Stimulated activated CD4-positive, alpha-beta T cell treated with anti-CD3 and anti-CD28 coated beads, Interleukin-2, amount 100 ng/mL, for 24 hours (primary cell): ENCODE results near the gene HOOK1.
"Not testable (repeated sequence)": the region's sequence is repeated elsewhere in the genome, so short reads cannot be mapped to it uniquely, and the experiment has no call there.

Experiments used
- DNase-seq, 2 donors: peaks; one replicate each; pipeline ENCODE4 v3.0.0-alpha.2; 2020

The HOOK1 gene

DNA sequence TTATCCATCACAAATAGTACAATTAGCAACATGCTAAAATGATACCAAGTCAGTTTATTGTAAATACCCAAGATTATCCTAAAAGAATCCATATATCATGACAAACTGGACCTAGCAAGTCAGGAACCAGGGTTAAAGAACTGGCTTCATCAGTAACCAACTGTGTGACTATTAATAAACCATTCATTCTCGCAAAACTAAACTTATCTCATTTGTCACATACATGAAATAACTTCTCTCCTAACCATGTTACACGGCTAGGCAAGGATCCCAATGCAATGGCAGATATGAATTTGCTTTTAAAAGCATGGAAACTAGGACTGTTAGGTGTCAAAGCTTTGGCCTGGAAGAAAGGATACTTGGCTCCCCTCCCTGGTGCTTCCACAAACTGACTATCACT is 82.4 kb downstream of the HOOK1 start:
- DNase-seq = no peak

DNA sequence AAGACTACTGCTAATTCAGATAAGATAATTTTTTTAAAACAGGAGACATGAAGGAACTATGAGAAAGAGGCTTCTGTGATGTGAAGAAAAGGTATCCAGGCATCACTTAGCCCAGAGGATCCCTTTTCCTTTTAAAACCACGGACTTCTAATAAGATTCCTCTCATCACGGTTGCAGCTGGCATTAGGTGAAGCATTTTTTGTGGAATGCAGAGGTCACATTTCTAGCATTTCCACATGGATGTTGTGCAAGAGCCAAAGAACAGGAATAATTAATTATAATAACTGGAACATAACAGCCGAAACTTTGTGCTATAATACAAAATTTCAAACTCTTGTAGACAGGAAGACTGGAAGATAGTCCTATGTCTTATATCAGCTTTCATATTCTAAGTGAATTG is 84.2 kb downstream of the HOOK1 start:
- no peak for DNase-seq

DNA sequence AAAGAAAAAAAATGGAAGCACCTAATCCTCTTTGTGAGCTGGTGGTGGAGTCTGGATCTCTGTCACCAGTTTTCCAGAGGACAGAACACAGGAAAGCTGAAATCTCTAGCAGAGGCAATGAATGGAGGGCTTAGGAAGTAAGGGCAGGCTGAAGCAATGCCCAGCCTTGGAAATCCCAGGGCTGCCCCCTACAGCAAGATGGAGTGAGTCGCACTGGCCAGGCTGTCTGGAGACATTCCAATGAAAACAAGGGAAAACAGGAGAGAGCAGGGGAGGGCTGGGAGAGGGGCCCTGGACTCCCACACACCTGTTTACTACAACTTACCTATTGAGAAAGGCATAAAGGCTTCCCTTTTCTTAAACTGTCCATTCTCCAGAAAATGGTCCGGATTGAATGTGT is 85.9 kb downstream of the HOOK1 start:
- no peak for DNase-seq

DNA sequence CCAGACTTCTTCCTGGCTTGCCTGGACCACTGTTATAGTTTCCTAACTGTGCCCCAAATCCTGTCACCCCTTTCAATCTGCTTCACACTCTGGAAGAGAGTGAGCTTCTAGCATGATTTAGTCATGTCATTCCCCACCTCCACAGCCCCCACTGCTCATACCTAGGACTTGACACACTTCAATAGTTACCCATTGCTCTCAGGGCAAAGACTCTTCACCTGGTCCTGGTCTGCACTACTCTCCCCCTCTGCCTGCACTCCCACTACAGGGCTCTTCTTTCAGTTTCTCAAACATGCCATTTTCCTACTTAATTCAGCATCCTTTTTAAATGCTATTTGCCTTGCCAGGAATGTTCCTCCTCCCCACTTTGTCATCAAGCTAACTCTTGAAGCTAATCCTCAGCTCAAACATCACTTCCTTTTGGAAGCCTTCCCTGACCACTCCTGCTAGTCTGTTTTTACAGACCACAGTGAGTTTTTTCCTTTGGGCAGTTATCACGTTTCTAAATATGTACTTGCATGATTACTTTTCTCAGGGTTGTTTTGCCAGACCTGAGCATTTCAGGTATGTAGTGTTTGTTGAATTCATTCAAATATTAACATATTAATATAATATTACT is 87.1 kb downstream of the HOOK1 start:
- no peak for DNase-seq

DNA sequence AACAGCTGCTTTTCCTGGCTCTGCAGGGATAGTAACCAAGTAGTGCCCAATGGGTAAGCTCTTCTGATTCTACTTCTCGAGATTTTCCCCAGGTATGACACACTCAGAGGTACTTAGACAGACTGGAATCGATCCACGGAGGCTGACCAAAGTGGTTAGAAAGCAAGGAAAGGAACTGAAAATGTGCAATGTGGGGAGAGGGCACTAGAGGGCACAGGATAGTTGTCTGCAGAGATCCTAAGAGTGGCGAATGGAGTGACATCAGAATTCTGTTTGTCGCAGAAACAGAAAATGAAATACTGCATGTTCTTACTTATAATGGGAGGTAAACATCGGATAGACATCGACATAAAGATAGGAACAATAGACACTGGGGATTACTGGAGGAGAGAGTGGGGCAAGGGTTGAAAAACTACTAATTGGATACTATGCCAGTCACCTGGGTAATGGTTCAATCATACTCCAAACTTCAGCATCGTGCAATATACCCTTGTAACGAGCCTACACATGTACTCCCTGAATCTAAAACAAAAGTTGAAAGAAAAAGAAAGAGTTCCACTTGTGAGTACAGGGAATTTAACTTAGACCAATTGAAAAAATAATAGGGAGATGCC is 88.5 kb downstream of the HOOK1 start:
- DNase-seq = peak in 1 of 2 donors; percentile 10

DNA sequence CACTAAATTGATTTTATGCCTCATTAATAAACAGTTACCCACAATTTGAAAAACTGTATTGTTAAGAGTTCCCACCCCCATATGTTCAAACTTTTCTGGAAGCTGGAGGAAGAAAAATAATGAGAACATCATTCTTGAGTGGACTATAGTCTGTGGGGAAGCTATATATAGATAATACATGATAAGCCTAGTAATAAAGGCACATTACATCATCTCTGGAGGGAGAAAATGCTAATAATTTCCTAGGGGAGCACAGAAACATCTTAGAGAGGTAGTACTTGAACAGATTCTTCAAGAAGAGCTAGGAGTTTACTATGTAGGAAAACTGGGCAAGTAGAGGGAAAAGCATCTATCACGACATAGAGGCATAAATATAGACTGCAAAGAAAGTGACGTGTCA is 92.2 kb downstream of the HOOK1 start:
- no peak for DNase-seq

DNA sequence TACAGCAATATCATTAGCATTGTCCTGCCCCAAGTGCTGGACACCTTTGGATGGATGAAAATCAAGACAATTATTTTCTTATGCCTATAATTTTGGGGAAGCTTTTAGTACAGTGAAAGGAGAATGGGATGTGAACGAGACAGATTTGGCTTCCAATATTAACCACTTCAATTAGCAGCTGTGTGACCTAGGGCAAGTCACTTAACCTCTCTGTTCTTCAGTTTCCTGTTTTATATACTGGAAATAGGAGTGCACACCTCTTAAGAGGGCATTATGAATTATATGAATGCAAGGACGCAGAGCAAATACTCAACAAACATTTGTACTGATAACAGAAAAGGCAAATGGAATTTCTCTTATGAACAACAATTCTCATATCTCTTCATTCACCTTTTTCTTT is 93.3 kb downstream of the HOOK1 start:
- DNase-seq = no peak

DNA sequence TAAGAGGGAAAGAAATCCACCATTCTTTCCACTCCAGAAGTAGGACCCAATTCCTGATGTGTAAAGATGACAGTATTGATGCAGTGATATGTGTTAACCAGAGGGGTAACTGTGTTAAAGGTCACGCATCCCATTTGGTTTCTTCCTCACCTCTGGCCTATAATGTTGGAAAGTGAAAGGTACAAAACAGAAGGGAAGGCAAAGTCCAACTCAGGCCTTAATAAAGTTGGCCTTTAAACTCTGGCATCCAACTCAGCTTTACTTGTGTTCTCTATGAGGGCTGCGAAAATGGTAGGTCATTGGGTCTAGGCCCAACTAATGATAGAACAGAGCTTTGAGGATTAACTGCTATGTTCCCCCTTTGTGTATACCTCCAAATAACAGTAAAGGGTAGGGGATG is 93.9 kb downstream of the HOOK1 start:
- no peak for DNase-seq

DNA sequence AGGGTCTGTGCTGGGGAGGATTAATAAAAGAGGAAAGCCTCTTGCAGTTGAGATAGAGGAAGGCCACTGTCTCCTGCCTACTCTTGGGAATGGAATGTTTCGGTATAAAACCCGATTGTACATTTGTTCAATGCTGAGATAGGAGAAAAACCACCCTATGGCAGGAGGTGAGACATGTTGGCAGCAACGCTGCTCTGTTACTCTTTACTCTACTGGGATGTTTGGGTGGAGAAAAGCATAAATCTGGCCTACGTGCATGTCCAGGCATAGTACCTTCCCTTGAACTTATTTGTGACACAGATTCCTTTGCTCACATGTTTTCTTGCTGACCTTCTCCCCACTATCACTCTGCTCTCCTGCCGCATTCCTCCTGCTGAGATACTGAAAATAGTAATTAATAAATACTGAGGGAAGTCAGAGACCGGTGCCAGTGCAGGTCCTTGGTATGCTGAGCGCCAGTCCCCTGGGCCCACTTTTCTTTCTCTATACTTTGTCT is 100.1 kb downstream of the HOOK1 start:
- DNase-seq = not testable (repeated sequence)

DNA sequence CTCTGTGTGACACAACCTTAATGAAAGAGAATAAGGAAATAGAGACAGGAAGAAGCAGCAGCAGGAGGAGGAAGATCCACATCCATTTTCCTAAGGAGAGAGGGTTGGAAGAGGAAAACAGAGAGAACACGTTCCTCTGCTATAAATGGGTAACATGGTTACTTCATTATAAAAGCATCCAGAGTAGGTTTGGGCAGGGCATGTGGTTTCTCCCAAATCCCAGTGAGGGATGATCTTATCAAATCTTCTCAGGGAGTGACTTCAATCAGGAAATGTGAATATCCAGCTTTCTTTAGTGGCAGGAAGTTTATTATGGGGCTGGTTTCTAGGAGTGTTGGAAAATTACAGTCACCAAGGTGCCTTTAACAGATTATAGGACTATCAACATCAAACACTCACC is 100.8 kb downstream of the HOOK1 start:
- DNase-seq = no peak

DNA sequence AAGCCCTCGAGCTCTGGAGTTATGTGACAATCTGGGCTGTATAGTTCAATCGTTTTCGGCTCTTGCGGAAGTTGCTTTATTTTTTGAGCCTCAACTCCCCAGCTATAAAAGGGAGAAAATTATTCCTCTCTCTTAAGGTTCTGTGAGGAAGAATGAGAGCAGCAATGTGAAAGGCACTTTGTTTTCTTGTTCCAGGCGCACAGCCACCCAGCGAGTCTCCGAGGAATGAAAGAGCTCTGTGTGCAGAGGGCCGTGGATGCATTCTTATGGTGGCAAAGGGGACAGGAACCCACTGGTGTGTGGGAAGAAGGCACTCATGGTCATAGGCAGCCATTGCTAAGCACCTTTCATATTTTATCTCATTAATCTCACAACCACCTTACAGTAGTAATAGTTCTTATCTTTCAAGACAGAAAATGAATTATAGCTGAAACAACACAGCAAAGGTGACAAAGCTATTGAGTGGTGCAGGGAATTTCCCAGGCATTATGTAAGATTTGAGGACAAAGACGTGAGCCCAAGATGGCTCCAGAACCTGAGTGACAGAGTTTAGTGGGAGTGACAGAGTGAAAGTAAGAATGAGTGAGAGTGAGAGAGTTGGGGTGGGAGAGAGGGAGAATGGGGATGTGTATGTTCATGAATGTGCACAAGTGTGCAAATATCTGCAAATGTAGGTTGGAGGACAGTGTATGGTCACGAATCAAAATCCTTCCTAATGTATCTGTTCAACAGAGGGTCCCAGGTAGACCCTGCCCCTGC is 102.5 kb downstream of the HOOK1 start:
- DNase-seq = no peak

DNA sequence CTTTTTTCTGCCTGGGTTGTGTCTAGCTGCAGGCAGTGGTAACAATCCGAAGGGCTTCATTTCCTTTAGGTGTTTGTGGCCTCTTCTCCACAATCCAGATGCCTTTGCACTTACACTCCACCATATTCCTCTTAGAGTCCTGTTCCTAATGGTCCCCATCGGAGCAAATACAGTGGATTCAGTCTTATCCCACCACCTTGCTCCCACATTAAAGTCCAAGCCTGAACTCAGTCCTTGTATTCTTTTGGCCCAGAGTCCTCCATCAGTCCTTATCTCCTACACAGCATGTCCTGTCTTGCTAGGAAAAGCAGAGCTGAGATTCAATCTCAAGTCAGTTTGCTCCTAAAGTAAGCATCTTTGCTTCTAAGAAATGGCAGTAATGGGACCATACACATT is 103.0 kb downstream of the HOOK1 start:
- DNase-seq = no peak

DNA sequence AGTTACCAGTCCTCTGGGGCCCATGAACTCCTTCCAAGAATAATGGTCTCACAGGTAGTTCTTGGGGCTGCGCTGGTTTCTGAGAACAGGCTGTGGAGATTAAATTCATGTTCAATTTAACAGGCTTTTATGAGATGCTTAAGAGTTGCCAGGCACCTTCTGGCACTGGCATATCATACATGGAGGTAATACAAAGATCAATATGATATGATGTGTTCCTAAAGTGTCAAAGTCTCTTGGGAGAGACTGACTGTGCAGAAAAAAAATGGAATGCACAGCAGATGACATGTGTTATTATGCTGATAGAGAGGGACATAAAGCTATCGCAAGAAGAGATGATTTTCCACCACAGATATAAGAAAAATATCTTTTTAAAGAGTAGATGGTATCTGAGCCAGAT is 105.0 kb downstream of the HOOK1 start:
- no peak for DNase-seq

DNA sequence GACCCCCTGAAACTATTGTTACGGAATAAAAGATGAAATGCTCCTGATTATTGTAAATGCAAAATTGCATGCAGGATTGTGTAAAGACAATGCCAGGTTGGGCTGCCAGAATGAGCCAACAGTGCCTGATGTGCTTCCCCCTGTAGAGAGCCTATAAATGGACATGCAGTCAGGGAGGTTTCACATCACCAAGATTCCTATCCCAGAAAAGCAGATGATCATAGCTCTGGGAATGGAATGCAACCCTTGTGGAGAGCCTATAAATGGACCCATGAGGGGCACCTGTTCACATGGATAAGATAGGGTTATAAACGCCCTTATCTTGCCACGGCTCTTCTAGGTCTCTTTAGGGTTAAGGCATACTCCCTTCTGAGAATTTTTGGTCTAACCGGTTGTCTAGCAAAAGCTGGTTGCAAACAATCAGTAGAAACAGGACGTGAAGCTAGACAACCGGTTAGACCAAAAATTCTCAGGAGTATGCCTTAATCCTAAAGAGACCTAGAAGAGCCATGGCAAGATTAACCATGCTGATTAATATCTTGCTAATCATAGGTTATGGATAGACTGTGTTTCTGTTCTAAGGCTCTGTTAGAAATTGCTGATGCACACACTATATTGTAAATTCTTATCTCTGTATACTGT is 106.6 kb downstream of the HOOK1 start:
- DNase-seq = not testable (repeated sequence)

DNA sequence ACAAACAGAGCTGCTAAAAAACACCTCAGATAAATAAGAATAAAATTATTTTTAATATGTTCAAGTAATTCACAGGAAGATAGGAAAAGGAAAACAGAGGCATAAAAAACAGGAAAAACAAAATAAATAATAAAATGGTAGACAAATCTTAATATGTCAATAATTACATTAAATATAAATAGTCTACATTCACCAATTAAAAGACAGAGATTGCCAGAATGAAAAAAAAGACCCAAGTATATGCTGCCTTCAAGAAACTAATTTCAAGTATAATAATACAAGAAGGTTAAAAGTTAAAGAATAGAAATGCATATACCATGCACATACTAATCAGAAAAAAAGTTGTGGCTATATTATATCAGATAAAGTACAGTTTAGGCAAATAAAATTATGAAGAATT is 109.9 kb downstream of the HOOK1 start:
- no peak for DNase-seq
